Transverse colon (tissue), 4 donors: Measurements from ENCODE around the gene MSH5.

ENCODE experiments used
- CTCF ChIP-seq, 5 experiments: fragments of 200-600 bp in 3 of 5; fragments of 450-650 bp in 2 of 5; sonication (generic) in 3 of 5; IDR thresholded peaks; 1 replicate in 2 of 5; 2 replicates in 3 of 5; pipeline ENCODE4 v1.5.1; 2016 to 2017; ENCODE audit warnings: antibody characterized with exemption in 5 of 5, inconsistent platforms in 3 of 5, mild to moderate bottlenecking in 2 of 5, moderate library complexity in 1 of 5
- POLR2AphosphoS5 ChIP-seq, 3 donors: sonication (generic); formaldehyde crosslinking; IDR thresholded peaks; one replicate each; pipeline ENCODE4 v1.6.1; 2016; ENCODE audit warnings: antibody characterized with exemption in 3 of 3

GRCh38 chr6:31749301-31750036 is 9.7 kb downstream of the MSH5 start:
- TF ChIP-seq CTCF (IDR thresholded peaks at IDR 0.05) (no peak), POLR2AphosphoS5 (IDR thresholded peaks at IDR 0.05) (no peak)
